ENCODE measurements around the gene CRY1. TPM values are rescaled to one million over a fixed set of nuclear protein-coding genes. Genes with fewer than 3 reads are reported as not detected.
"Not testable (repeated sequence)": the region's sequence is repeated elsewhere in the genome, so short reads cannot be mapped to it uniquely, and the experiment has no call there.

Gene CRY1
- total RNA-seq, 1 donor from 2014 or later, result 52.0 TPM

DNA sequence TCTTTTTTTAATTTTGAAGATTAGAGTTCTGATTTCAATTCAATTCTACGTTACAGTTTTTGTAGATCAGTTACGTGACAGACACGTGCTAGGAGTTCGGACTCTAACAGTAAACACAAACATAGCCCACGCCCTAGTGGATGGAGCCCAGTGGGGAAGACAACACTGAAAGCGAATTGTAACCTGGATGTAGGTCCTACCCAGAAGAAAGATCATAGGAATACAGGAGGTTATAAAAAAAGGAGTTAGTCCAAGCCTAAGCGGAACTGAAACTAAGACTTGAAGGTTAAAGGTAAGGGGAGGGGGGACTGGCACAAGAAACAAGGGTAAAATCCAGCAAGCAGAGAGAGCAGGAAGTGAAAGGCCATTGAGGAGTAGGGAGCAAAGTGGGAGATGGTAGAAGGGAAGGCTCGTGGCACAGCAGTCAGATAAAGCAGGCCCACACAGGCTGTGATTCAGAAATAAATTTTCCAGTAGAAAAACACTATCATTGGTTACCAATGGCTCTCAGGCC is 15.7 kb upstream of the CRY1 start:
- DNase-seq (ENCODE audit: low spot score), result no peak

- DNase-seq (ENCODE audit: low spot score), result not testable (repeated sequence)
These were observed 15.0 kb upstream of the CRY1 start for GRCh38 chr12:107108366-107108765.

- no peak for DNase-seq (ENCODE audit: low spot score)
These were observed 14.0 kb upstream of the CRY1 start for GRCh38 chr12:107107381-107107780.

DNA sequence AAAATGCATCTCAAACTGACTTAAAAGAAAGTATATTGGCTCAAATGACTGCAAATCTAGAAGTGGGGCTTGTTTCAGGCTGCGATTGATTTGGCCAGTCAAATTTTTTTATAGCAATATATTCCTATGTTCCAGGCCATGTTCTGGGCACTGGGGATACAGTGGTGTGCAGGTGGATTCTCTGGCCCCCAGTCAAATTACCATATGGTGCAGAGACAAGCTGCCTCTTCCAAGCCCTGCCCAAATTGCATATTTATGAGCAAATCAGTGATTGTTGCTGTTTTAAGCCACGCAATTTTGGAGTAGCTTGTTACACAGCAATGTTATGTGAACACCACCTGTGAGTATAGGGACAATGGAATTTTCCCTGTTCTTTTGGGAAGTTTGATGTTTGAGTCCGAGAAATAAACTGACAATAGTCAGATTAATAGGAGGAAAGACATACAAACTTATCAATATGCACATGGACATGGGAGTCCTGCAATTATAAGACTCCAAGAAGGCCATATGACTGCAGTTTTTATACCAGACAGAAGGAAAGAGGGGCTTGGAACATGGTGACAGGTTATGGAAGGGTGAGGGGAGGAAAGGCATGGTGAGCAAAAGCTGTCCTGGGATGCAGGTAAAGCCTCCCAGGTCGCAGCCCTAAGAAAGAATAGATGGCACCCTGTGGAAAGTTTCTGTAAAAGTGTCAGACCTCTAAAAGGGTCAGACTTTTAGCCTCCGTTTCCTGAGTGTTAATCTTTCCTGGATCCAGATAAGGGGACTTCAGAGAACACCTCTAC is 13.1 kb upstream of the CRY1 start:
- no peak for DNase-seq (ENCODE audit: low spot score)

- DNase-seq (ENCODE audit: low spot score), result no peak
These were observed 12.0 kb upstream of the CRY1 start for GRCh38 chr12:107105410-107105703.

DNA sequence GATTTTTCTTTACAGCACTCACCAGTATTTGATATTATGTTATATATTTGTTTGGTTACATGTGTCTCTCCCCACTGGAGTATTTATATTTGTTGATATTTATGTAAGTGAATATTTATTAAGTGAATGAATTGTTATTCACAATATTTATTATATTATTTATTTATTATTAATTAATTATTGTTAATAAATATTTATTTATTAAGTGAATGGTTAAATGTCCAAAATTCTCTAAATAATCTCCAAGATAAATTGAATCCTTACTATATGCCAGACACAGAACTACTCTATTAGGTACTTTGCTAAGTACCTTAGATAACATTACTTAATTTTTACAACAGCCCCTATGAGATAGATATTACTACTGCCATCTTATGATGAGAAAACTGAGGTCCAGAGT is 10.2 kb upstream of the CRY1 start:
- DNase-seq (ENCODE audit: low spot score), result no peak

- DNase-seq (ENCODE audit: low spot score), result no peak
These were observed 9.7 kb upstream of the CRY1 start for GRCh38 chr12:107103097-107103496.

- DNase-seq (ENCODE audit: low spot score), result no peak
These were observed 8.9 kb upstream of the CRY1 start for GRCh38 chr12:107102294-107102693.

DNA sequence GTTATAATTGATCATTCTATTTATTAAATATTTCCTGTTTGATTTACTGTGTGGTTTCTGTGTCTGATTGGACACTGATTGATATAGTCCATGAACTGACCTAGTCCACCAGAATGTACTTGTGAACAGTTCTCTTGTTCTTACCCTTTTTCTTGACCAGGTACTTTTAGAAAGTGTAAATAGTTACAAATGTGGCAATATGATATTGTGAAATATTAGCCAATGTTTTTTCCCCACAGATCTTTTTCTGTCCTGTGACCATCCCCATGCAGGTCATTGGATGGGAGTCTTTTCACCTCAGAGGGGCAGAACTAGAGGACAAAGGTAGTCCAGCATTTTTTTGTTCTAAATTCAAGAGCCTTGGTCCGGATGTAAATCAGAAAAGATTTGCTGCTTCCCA is 8.3 kb upstream of the CRY1 start:
- DNase-seq (ENCODE audit: low spot score), result no peak

DNA sequence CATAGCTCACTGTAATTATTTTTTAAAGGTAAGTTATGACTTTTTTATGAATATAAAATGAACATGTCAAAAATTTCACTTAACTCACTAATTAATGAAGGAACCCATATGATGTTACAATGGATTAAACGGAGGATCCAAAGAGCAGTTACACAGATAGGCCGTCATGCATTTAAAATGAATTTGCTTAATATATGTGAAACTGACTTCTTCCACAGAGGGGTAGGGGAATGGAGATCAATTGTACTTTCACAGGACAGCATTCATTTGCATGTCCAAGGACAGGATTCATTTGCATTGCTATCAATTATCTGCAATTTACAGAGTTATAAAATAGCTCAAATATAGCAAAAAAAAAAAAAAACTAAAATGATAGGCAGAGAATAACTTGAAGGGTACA is 6.6 kb upstream of the CRY1 start:
- DNase-seq (ENCODE audit: low spot score), result no peak

- no peak for DNase-seq (ENCODE audit: low spot score)
These were observed 3.2 kb upstream of the CRY1 start for GRCh38 chr12:107096571-107096970.

DNA sequence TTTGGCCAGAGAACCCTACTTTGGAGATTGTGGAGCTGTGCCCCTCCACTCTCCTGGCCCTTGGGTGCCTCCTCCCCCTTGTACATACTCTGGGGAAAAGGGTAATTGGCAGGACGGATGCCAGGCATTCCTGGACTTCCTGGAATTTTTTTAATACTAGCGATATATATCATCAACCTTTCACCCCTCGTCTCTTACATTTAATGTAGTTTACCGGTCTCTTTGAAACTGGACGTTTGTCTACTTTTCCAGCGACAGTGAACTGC is 767 bp upstream of the CRY1 start:
- no peak for DNase-seq (ENCODE audit: low spot score)

DNA sequence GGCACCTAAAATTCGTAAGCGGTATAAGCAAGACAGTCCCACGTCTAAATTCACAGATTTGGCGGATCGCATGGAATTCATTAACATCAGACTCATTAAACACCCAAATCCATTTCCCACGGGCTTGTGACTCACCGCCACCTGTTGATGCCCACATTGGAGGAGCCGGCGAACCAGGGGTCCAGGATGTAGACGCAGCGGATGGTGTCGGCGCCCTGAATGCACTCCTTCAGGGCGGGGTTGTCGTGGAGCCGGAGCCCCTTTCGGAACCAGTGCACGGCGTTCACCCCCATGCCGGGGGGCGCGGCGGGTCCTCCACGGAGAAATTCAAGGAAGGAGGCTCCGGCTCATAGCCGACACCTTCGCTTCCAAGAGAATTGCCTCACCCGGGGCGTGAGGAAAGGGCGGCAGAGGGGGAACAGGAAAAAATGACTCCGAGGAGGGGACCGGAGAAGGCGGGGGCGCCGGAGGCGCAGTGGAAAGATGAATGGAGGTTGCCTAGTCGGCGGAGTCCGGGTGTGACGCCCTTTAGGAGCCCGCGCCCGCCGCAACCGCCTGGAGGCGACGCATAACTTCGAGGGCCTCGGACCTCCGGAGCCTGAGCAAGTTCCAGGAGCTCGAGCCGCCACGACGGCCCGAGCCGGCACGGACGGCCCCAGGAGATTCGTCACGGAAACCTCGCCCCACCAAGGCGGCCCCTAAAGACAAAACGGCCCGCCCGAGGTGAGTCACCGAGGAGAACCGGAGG is 506 bp downstream of the CRY1 start:
- peak; percentile 53 for DNase-seq (ENCODE audit: low spot score)

GRCh38 chr12:107091989-107092641 is 1.2 kb downstream of the CRY1 start:
- peak; percentile 96 for DNase-seq (ENCODE audit: low spot score)

DNA sequence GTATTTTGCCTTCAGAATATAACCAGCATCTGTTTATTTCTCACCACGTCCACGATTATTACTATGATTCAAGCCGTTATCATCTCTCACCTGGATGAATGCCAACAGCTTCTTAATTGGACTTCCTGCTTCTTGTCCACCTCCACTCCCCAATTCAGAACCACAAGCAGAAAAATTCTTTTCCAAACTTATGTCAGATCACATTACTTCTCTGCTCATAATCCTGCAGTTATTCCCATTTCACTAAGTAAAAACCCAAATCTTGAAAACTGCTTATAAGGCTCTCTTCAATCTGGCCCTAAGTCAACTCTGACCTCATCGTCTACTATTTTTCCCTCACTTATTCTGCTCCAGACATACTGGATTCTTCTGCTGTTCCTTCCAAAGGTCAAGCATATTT is 2.0 kb downstream of the CRY1 start:
- DNase-seq (ENCODE audit: low spot score), result peak; percentile 95

- no peak for DNase-seq (ENCODE audit: low spot score)
These were observed 2.6 kb downstream of the CRY1 start for GRCh38 chr12:107090711-107091110.

- DNase-seq (ENCODE audit: low spot score), result no peak
These were observed 4.4 kb downstream of the CRY1 start for GRCh38 chr12:107088912-107089311.

DNA sequence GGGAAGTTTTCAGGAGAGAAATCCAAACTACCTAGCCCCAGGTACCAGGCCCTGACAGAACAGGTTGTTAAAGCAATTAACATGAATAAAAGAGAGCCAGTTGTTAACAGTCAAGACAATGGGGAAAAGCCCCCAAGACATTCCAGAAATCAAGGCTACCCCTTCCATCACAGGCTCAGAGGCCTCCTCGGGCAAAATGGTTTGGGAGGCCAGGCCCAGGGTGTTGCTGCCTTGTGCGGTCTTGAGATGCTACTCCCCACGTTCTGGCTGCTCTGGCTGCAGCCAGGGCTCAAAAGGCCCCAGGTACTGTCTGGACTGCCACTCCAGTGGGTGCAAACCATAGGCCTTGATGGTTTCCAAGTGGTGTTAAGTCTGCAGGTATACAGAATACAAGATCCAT is 7.0 kb downstream of the CRY1 start:
- no peak for DNase-seq (ENCODE audit: low spot score)

DNA sequence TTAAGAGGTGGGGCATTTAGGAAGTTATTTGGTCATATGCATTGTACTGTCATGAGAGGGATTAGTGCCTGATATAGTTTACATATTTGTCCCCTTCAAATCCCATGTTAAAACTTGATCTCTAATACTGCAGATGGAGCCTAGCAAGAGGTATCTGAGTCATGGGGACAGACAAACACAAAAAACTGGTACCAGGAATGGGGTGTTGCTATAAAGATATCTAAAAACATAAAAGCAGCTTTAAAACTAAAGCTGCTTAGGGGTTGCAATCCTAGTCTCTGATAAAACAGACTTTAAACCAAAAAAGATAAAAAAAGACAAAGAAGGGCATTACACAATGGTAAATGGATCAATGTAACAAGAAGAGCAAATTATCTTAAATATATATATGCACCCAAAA is 11.6 kb downstream of the CRY1 start:
- no peak for DNase-seq (ENCODE audit: low spot score)

DNA sequence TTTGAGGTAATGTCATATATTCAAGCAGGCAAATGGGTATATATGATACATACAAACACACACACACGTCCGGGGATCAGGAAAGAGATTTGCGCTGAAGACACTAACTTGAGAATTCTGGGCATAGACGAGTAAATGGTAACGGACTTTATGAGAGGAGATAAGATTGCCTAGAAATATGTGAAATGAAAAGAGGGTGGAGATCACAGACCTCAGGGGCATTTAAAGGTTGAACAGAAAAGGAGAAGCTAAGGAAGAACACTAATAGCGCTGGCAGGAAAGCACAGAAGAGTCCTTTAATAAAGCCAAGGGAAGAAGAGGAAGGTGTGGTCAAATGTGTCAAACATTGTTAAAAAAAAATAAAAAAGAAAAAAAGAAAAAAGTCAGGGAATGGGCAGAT is 13.1 kb downstream of the CRY1 start:
- DNase-seq (ENCODE audit: low spot score), result peak; percentile 74

GRCh38 chr12:107079172-107080011 is 14.0 kb downstream of the CRY1 start:
- peak; percentile 66 for DNase-seq (ENCODE audit: low spot score)

DNA sequence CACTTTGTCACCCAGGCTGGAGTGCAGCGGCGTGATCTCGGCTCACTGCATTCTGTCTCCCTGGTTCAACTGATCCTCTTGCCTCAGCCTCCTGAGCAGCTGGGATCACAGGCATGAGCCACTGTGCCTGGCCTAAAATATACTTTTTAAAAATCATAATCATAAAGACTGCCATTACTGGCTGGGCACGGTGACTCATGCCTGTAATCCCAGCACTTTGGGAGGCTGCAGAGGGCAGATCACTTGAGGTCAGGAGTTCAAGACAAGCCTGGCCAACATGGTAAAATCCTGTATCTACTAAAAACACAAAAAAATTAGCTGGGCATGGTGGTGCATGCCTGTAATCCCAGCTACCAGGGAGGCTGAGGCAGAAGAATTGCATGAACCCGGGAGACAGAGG is 20.1 kb downstream of the CRY1 start:
- not testable (repeated sequence) for DNase-seq (ENCODE audit: low spot score)
